B cell (primary cell): ENCODE measurements around the gene KDM7A. TPM values are rescaled to one million over a fixed set of nuclear protein-coding genes. Genes with fewer than 3 reads are reported as not detected.

ENCODE experiments used
- ATAC-seq: fragments of 200-7000 bp; cut with Tn5 transposase; one replicate; pipeline ENCODE4 v1.10.0; 2021; ENCODE audit warnings: low read depth, mild to moderate bottlenecking, moderate number of reproducible peaks, moderate library complexity
- CTCF ChIA-PET: fragments of 350-600 bp; sonication (Branson Sonifier 250); formaldehyde crosslinking; loops from one replicate; lab custom pipeline; 2021; ENCODE audit warnings: antibody characterized with exemption, inconsistent platforms; lab: Charles Lee
- POLR2A ChIA-PET: fragments of 350-600 bp; sonication (Branson Sonifier 250); formaldehyde crosslinking; loops from one replicate; lab custom pipeline; 2021; ENCODE audit warnings: antibody characterized with exemption; lab: Charles Lee
- DNase-seq: peaks from one replicate; pipeline ENCODE4 v3.0.0; 2013
- H2AFZ ChIP-seq: 2 replicates; pipeline ENCODE4 v1.6.1; 2012; ENCODE audit warnings: mild to moderate bottlenecking, low read depth, low read length; ENCODE audit not compliant: insufficient read depth, poor library complexity, severe bottlenecking
- H3K27ac ChIP-seq, 2 donors: 1 replicate in 1 of 2; 2 replicates in 1 of 2; pipeline ENCODE4 v1.5.1; 2012 to 2013; ENCODE audit warnings: low read length in 2 of 2, mild to moderate bottlenecking in 2 of 2, moderate library complexity in 1 of 2
- H3K27me3 ChIP-seq, 4 experiments: fragments of 200-600 bp in 1 of 4; sonication (generic) in 1 of 4; replicated peaks in 1 of 4; 1 replicate in 2 of 4; 2 replicates in 2 of 4; pipeline versions ENCODE4 v1.6.1 to v1.7.0; 2013 to 2016; ENCODE audit warnings: low read length in 3 of 4, mild to moderate bottlenecking in 2 of 4, mixed read lengths in 1 of 4, moderate library complexity in 1 of 4; ENCODE audit not compliant: insufficient read depth in 4 of 4, control insufficient read depth in 3 of 4; ENCODE audit errors: control extremely low read depth in 1 of 4
- H3K36me3 ChIP-seq, 2 experiments: replicated peaks in 1 of 2; 1 replicate in 1 of 2; 2 replicates in 1 of 2; pipeline versions ENCODE4 v1.6.1 to v1.7.1; 2013; ENCODE audit warnings: low read length in 1 of 2; ENCODE audit not compliant: insufficient read depth in 2 of 2, control insufficient read depth in 1 of 2; ENCODE audit errors: control extremely low read depth in 1 of 2, extremely low read depth in 1 of 2
- H3K4me1 ChIP-seq, 2 donors: fragments of 200-600 bp in 1 of 2; sonication (generic) in 1 of 2; 1 replicate in 1 of 2; 2 replicates in 1 of 2; pipeline versions ENCODE4 v1.5.1 to v1.6.1; 2013 to 2017; ENCODE audit warnings: low read length in 2 of 2; ENCODE audit not compliant: control insufficient read depth in 2 of 2, insufficient read depth in 2 of 2
- H3K4me2 ChIP-seq: replicated peaks from 2 replicates; pipeline ENCODE3; 2012; ENCODE audit warnings: mild to moderate bottlenecking, low read depth, low read length; ENCODE audit not compliant: poor library complexity, severe bottlenecking
- H3K4me3 ChIP-seq, 5 experiments: fragments of 200-600 bp in 1 of 5; sonication (generic) in 1 of 5; 1 replicate in 3 of 5; 2 replicates in 2 of 5; pipeline versions ENCODE4 v1.5.1 to v1.7.0; 2011 to 2016; ENCODE audit warnings: low read length in 4 of 5, mild to moderate bottlenecking in 4 of 5, low read depth in 2 of 5, control low read depth in 1 of 5, moderate library complexity in 1 of 5; ENCODE audit not compliant: insufficient read depth in 1 of 5; ENCODE audit errors: control extremely low read depth in 1 of 5, extremely low read depth in 1 of 5
- H3K79me2 ChIP-seq: fragments of 200-600 bp; sonication (generic); one replicate; pipeline ENCODE4 v1.6.0; 2016; ENCODE audit warnings: low read length; ENCODE audit not compliant: control insufficient read depth, insufficient read depth
- H3K9ac ChIP-seq: fragments of 200-600 bp; sonication (generic); 2 replicates; pipeline ENCODE4 v1.6.1; 2017; ENCODE audit warnings: mild to moderate bottlenecking, low read length, moderate library complexity
- H3K9me3 ChIP-seq, 3 donors: one replicate each; pipeline versions ENCODE4 v1.6.1 to v1.7.1; 2013; ENCODE audit warnings: low read length in 2 of 3; ENCODE audit not compliant: control insufficient read depth in 2 of 3, insufficient read depth in 1 of 3; ENCODE audit errors: control extremely low read depth in 1 of 3
- H4K20me1 ChIP-seq: 2 replicates; pipeline ENCODE4 v1.6.0; 2012; ENCODE audit warnings: mild to moderate bottlenecking, low read length; ENCODE audit not compliant: insufficient read depth, control insufficient read depth, poor library complexity, severe bottlenecking
- H3K27ac Mint-ChIP-seq: one replicate; pipeline ENCODE4 v1.8.0; 2021; ENCODE audit warnings: mixed read lengths
- H3K27me3 Mint-ChIP-seq: one replicate; pipeline ENCODE4 v1.8.0; 2021; ENCODE audit warnings: mixed read lengths
- H3K4me1 Mint-ChIP-seq: one replicate; pipeline ENCODE4 v1.8.0; 2021; ENCODE audit warnings: mixed read lengths
- H3K4me3 Mint-ChIP-seq: one replicate; pipeline ENCODE4 v1.8.0; 2021; ENCODE audit warnings: mixed read lengths
- H3K9me3 Mint-ChIP-seq: one replicate; pipeline ENCODE4 v1.8.0; 2022; ENCODE audit warnings: mixed read lengths; ENCODE audit not compliant: insufficient read depth
- CTCF ChIP-seq: fragments of 200-600 bp; IDR thresholded peaks from one replicate; pipeline ENCODE4 v1.8.0; 2022; ENCODE audit warnings: antibody characterized with exemption, mild to moderate bottlenecking
- EZH2 ChIP-seq: IDR thresholded peaks from 2 replicates; pipeline ENCODE4 v1.6.1; 2012; ENCODE audit warnings: borderline replicate concordance, low read depth, mild to moderate bottlenecking, moderate library complexity, low read length; ENCODE audit not compliant: insufficient read depth, poor library complexity, severe bottlenecking
- WGBS: methylation state at CpG from one replicate; pipeline ENCODE4 v1.1.5; 2013; ENCODE audit warnings: missing lambda C conversion rate; ENCODE audit not compliant: insufficient coverage; 5-methylcytosine and 5-hydroxymethylcytosine counted together
- intact Hi-C: fragments of 100-400 bp; cut with micrococcal nuclease; formaldehyde crosslinking; loops from one replicate; pipeline ENCODE4 v1.10.0; 2022
- polyA plus RNA-seq: library from polyadenylated mRNA; depleted of rRNA; stranded (reverse); fragments of >200 nt; gene quantifications from 2 replicates; pipeline ENCODE4 v1.2.3, GENCODE V29; 2012
- total RNA-seq, 2 donors: library from RNA; stranded (reverse); fragments of 120-200 nt in 1 of 2; gene quantifications; 1 replicate in 1 of 2; 2 replicates in 1 of 2; pipeline versions ENCODE4 v1.2.3 to v1.2.4, GENCODE V29; 2013 to 2022

Gene KDM7A
- total and polyA plus RNA-seq, 2 donors (not counting 1 experiment from before 2014, with no cell fraction given), result 16.1 to 50.8 TPM

DNA sequence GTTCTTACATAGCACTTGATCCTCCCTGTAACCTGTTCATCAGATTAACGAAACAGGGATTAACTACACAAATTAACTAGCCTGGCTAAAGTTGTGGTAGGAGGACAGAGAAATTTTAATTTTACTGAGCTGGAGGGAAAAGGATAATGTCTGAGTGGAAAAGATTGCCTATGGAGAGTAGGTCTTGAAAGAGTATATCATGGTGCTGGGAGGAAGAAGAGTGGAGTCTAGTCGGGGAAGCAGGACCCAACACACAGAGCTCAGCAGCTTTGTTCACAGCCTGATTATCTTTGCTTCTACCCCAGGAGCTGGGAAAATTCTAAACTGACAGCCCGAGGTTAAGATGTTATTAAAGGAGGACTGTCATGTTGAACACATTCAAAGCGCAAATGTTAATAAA lies 6.1 kb upstream of the KDM7A start:
- peaks cover 4% of the 10 kb centered on the region for H3K79me2 ChIP-seq
- H3K9me3 ChIP-seq, result no peaks in the 10 kb centered on the region
- Mint-ChIP-seq H3K9me3 (peaks cover 5% of the 10 kb centered on the region), H3K27me3 (peaks cover 11% of the 10 kb centered on the region), H3K27ac (no peak overlapping the region), H3K4me3 (no peak overlapping the region), H3K4me1 (peaks cover 14% of the 10 kb centered on the region)
- no peaks in the 10 kb centered on the region for H4K20me1 ChIP-seq
- H3K4me3 ChIP-seq, result no peak overlapping the region
- ATAC-seq (no peak), DNase-seq (no peak)
- H3K27me3 ChIP-seq, result no peaks in the 10 kb centered on the region
- intact Hi-C loops, result no loop called here
- no CpG with 5 or more reads among the region's 4 CpGs for WGBS
- H3K4me2 ChIP-seq, result no peak overlapping the region
- no peak for TF ChIP-seq CTCF
- TF ChIP-seq EZH2, result no peak
- H3K36me3 ChIP-seq, result no peaks in the 10 kb centered on the region
- H3K27ac ChIP-seq, result no peak overlapping the region
- H2AFZ ChIP-seq, result no peak overlapping the region
- H3K4me1 ChIP-seq, result peaks cover 6 to 11% of the 10 kb centered on the region in 2 donors
- ChIA-PET CTCF (interaction anchor here (0.6 kb wide), 1 partner anchor 1100 kb away, joined by 3 read pairs; no protein-coding TSS in a partner anchor), POLR2A (interaction anchor here (0.7 to 0.9 kb wide), 2 partner anchors 37 to 115 kb away, joined by 5 read pairs; no protein-coding TSS in a partner anchor)
- no peak overlapping the region for H3K9ac ChIP-seq

GRCh38 chr7:140179339-140179738 lies 2.6 kb upstream of the KDM7A start:
- 87% methylated on average over 3 of the region's 5 CpGs for WGBS
- intact Hi-C loops, result loop anchor here (5.0 kb wide), 2 partner anchors 402 to 1558 kb away; partner anchors contain the start of genes HIPK2 and SSBP1
- Histone ChIP-seq H3K27me3 (no peaks in the 10 kb centered on the region), H3K9ac (no peak overlapping the region), H2AFZ (no peak overlapping the region), H3K4me1 (peaks cover 19 to 23% of the 10 kb centered on the region in 2 donors), H3K27ac (no peak overlapping the region), H3K79me2 (peaks cover 11% of the 10 kb centered on the region), H4K20me1 (peaks cover 7% of the 10 kb centered on the region), H3K36me3 (no peaks in the 10 kb centered on the region), H3K4me2 (no peak overlapping the region), H3K4me3 (no peak overlapping the region), H3K9me3 (no peaks in the 10 kb centered on the region)
- no peak overlapping the region for H3K27ac Mint-ChIP-seq
- CTCF ChIA-PET, result interaction anchor here (1.2 to 4.6 kb wide), 2 partner anchors 54 to 125 kb away, joined by 3 to 27 read pairs; no protein-coding TSS in a partner anchor
- peaks cover 3% of the 10 kb centered on the region for H3K27me3 Mint-ChIP-seq
- H3K4me1 Mint-ChIP-seq, result peaks cover 20% of the 10 kb centered on the region
- TF ChIP-seq CTCF (no peak), EZH2 (no peak)
- ATAC-seq (no peak), DNase-seq (no peak)
- H3K9me3 Mint-ChIP-seq, result peaks cover 5% of the 10 kb centered on the region
- POLR2A ChIA-PET, result no interaction called here
- no peak overlapping the region for H3K4me3 Mint-ChIP-seq
